Liver (tissue), 3 donors: Measurements from ENCODE around the gene SLC7A10.

Source experiments
- JUND ChIP-seq, 2 donors: IDR thresholded peaks; 2 replicates each; pipeline ENCODE4 v1.6.1; 2016; ENCODE audit warnings: antibody characterized with exemption in 2 of 2
- TAF1 ChIP-seq: conservative IDR thresholded peaks from 2 replicates; pipeline ENCODE4 v1.6.1; 2016; ENCODE audit warnings: antibody characterized with exemption, mild to moderate bottlenecking
- TF ChIP-seq, protein P1 (sequence below): IDR thresholded peaks from 2 replicates; pipeline ENCODE4 v1.6.1; 2016; ENCODE audit warnings: antibody characterized with exemption, mild to moderate bottlenecking
- TF ChIP-seq, protein P2 (sequence below): IDR thresholded peaks from 2 replicates; pipeline ENCODE4 v1.6.1; 2016; ENCODE audit warnings: antibody characterized with exemption
- TF ChIP-seq, protein P3 (sequence below): fragments of 150-350 bp; IDR thresholded peaks from 2 replicates; pipeline ENCODE4 v1.5.1; 2017; ENCODE audit warnings: improper control_type of control experiment, low read depth, low read length; ENCODE audit not compliant: missing input control
- donor health status: healthy.
- donor health status: healthy.

DNA sequence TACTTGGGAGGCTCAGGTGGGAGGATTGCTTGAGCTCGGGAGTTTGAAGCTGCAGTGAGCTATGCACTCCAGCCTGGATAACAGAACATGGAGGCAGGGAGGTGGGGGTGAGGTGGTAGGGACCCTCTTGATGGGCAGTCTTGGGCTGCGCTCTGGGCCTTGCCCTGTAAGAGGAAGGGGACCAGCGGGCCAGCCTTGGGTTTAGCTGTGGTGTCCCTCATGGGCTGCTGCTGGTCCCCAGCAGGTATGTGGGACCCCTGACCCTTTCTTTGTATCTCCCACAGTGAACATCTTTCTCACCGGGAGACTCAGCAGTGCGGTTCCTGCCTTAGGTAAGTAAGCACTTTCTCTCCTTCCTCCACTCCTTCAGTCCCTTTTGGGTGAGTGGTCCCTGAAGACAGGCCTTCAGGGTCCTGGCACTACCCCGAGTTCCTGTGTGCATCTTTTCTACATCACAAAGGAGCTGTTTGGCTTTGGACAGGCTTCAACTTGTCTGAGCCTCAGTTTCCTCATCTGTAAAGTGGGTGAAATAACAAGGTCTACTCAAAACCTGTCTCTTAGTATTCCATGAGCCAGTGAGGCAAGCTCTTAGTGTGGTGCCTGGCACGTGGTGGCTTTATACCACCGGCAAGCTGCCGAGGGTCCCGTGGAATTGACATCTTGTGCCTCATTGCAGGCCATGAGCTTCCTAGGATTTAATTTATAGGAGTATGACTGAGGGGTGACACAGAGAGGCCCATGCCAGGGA is 29.0 kb downstream of the SLC7A10 start:
- TF ChIP-seq, protein P1, sequence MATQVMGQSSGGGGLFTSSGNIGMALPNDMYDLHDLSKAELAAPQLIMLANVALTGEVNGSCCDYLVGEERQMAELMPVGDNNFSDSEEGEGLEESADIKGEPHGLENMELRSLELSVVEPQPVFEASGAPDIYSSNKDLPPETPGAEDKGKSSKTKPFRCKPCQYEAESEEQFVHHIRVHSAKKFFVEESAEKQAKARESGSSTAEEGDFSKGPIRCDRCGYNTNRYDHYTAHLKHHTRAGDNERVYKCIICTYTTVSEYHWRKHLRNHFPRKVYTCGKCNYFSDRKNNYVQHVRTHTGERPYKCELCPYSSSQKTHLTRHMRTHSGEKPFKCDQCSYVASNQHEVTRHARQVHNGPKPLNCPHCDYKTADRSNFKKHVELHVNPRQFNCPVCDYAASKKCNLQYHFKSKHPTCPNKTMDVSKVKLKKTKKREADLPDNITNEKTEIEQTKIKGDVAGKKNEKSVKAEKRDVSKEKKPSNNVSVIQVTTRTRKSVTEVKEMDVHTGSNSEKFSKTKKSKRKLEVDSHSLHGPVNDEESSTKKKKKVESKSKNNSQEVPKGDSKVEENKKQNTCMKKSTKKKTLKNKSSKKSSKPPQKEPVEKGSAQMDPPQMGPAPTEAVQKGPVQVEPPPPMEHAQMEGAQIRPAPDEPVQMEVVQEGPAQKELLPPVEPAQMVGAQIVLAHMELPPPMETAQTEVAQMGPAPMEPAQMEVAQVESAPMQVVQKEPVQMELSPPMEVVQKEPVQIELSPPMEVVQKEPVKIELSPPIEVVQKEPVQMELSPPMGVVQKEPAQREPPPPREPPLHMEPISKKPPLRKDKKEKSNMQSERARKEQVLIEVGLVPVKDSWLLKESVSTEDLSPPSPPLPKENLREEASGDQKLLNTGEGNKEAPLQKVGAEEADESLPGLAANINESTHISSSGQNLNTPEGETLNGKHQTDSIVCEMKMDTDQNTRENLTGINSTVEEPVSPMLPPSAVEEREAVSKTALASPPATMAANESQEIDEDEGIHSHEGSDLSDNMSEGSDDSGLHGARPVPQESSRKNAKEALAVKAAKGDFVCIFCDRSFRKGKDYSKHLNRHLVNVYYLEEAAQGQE: no peak
- TF ChIP-seq, protein P2, sequence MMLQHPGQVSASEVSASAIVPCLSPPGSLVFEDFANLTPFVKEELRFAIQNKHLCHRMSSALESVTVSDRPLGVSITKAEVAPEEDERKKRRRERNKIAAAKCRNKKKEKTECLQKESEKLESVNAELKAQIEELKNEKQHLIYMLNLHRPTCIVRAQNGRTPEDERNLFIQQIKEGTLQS: no peak
- TF ChIP-seq, protein P3, sequence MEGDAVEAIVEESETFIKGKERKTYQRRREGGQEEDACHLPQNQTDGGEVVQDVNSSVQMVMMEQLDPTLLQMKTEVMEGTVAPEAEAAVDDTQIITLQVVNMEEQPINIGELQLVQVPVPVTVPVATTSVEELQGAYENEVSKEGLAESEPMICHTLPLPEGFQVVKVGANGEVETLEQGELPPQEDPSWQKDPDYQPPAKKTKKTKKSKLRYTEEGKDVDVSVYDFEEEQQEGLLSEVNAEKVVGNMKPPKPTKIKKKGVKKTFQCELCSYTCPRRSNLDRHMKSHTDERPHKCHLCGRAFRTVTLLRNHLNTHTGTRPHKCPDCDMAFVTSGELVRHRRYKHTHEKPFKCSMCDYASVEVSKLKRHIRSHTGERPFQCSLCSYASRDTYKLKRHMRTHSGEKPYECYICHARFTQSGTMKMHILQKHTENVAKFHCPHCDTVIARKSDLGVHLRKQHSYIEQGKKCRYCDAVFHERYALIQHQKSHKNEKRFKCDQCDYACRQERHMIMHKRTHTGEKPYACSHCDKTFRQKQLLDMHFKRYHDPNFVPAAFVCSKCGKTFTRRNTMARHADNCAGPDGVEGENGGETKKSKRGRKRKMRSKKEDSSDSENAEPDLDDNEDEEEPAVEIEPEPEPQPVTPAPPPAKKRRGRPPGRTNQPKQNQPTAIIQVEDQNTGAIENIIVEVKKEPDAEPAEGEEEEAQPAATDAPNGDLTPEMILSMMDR: no peak
- no peak for TF ChIP-seq JUND (IDR thresholded peaks at IDR 0.05)
- TF ChIP-seq TAF1: no peak
